GM19468 (cell line): ENCODE measurements around the gene PPIE.

Source experiments
- ATAC-seq: cut with Tn5 transposase; IDR thresholded peaks from one replicate; pipeline ENCODE4 v1.9.1; 2021; ENCODE audit warnings: mild to moderate bottlenecking, moderate library complexity, moderate number of reproducible peaks; ENCODE audit not compliant: unreplicated experiment; ENCODE audit errors: extremely low read depth

Gene PPIE

GRCh38 chr1:39798859-39799769 lies 60.4 kb downstream of the PPIE start:
- ATAC-seq: peak; percentile 46

- no peak for ATAC-seq
Measured at GRCh38 chr1:39799770-39800470, 61.2 kb downstream of the PPIE start.

GRCh38 chr1:39800471-39800835 lies 61.8 kb downstream of the PPIE start:
- no peak for ATAC-seq

- no peak for ATAC-seq
Measured at GRCh38 chr1:39802496-39803260, 64.0 kb downstream of the PPIE start.

GRCh38 chr1:39805385-39805784 lies 66.7 kb downstream of the PPIE start:
- ATAC-seq: no peak

- no peak for ATAC-seq
Measured at GRCh38 chr1:39808784-39809517, 70.3 kb downstream of the PPIE start.

GRCh38 chr1:39812913-39813312 lies 74.2 kb downstream of the PPIE start:
- no peak for ATAC-seq
